ENCODE results near the gene RNF208. TPM values are rescaled to one million over a fixed set of nuclear protein-coding genes. Genes with fewer than 3 reads are reported as not detected.
A peak's percentile ranks its signal among the peaks of the same experiment; 100 is the strongest.

The RNF208 gene
- total and polyA plus RNA-seq, 9 of the 15 experiments (the other 6 are each of a cell fraction or from before 2014, with no cell fraction given): 0.15 to 6.9 (median 0.50) TPM; not detected in 2

DNA sequence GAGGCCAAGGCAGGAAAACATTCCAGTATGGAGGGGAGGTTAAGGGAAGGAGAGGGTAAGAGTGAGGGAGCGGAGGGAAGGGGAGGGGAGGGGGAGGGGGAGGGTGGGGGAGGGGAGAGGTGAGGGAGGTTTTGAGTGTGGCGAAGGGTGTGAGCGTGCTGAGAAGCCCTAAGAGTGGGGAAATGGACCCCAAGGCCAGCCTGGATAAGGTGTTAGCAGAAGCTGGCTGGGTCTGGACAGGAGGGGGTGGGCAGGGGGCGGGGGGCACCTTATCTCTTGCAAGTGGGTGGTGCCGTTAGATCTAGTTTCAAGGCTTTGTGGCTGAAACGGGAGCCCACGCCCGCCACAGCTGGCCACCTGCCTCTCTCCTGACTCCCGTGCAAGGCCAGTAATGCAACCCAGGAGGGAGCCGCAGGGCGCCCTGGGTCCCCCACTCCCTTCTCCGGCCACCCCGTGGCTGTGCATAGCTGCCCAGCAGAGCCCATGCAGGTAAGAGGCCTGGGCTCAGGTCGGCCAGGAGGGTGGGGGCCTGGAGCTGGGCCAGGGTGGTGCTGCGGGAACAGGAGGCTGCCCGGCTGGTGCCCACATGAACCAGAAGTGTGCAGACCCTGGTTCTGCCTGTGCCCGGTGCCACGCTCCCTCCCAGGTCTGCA is 5.9 kb upstream of the RNF208 start:
- Histone ChIP-seq H3K4me2 (ENCODE audit: insufficient read depth, low read length) (peak overlapping the region; percentile 50; the same call in 1 of the 2 replicates), H3K9me1 (ENCODE audit: control insufficient read depth, insufficient read depth, low read length) (no peaks in the 10 kb centered on the region), H2AFZ (ENCODE audit: low read depth, low read length) (no peak overlapping the region), H3K9ac (ENCODE audit: insufficient read depth in 1 of 2, low read depth in 2 of 2, low read length in 2 of 2) (peak overlapping the region in 1 of 2 experiments; percentile 74; a peak in 2 of 4 replicates), H3K27me3 (ENCODE audit: control insufficient read depth in 2 of 2, insufficient read depth in 2 of 2, low read length in 2 of 2) (no peaks in the 10 kb centered on the region), H3K36me3 (ENCODE audit: control insufficient read depth, insufficient read depth, low read length) (no peaks in the 10 kb centered on the region), H3K9me3 (replicated peaks; ENCODE audit: control insufficient read depth, insufficient read depth, low read depth, low read length) (no peaks in the 10 kb centered on the region), H3K4me1 (replicated peaks in 1 of 2; ENCODE audit: control insufficient read depth in 2 of 2, insufficient read depth in 2 of 2, low read length in 2 of 2) (peaks cover 15 to 97% of the 10 kb centered on the region in 2 experiments), H4K20me1 (replicated peaks; ENCODE audit: control insufficient read depth, insufficient read depth, low read length) (no peaks in the 10 kb centered on the region), H3K79me2 (ENCODE audit: control insufficient read depth, insufficient read depth, low read length) (no peaks in the 10 kb centered on the region), H3K4me3 (no peak overlapping the region), H3K27ac (ENCODE audit: extremely low read depth, low read depth, low read length) (no peak overlapping the region)
- 22% methylated on average over 10 of the region's 18 CpGs for whole genome bisulfite sequencing (ENCODE audit: insufficient coverage, low coverage, missing lambda C conversion rate)
- ATAC-seq (no peak), DNase-seq (ENCODE audit: extremely low read depth in 1 of 4, low spot score in 3 of 4) (peak in 2 of 4 experiments; percentile 12 to 46), FAIRE-seq (no peak)
- BruUV-seq (replicated peaks): no TSS peak
- intact Hi-C loops (cut with micrococcal nuclease): loop anchor here (1.0 to 2.0 kb wide), 3 partner anchors 40 to 177 kb away; partner anchors contain the start of genes ANAPC2 and SSNA1
- TF ChIP-seq ZFX (CRISPR knock-in tag; IDR thresholded peaks at IDR 0.05) (peak; percentile 17; the same call in 1 of the 2 replicates), SP1 (CRISPR knock-in tag; IDR thresholded peaks at IDR 0.05) (0 out of 2 replicates have a peak, but pooled peaks have one; percentile 1), PCBP1 (IDR thresholded peaks at IDR 0.05; ENCODE audit: low read depth, low read length, poor library complexity, severe bottlenecking) (peak; percentile 70), POLR2H (tag; IDR thresholded peaks at IDR 0.05; ENCODE audit: low read depth) (no peak), ZNF507 (tag; conservative IDR thresholded peaks at IDR 0.05) (no peak), ZNF57 (CRISPR knock-in tag; IDR thresholded peaks at IDR 0.05) (no peak), HNRNPL (IDR thresholded peaks at IDR 0.05; ENCODE audit: low read depth, low read length) (peak; percentile 61; the same call in 1 of the 2 replicates), FIP1L1 (IDR thresholded peaks at IDR 0.05; ENCODE audit: low read depth, low read length, poor library complexity, severe bottlenecking) (peak; percentile 33), TCF3 (CRISPR knock-in tag; IDR thresholded peaks at IDR 0.05) (no peak), ESRRA (IDR thresholded peaks at IDR 0.05; ENCODE audit: borderline replicate concordance, low read depth) (0 out of 2 replicates have a peak, but pooled peaks have one; percentile 1)
- TF ChIP-seq, protein P1, sequence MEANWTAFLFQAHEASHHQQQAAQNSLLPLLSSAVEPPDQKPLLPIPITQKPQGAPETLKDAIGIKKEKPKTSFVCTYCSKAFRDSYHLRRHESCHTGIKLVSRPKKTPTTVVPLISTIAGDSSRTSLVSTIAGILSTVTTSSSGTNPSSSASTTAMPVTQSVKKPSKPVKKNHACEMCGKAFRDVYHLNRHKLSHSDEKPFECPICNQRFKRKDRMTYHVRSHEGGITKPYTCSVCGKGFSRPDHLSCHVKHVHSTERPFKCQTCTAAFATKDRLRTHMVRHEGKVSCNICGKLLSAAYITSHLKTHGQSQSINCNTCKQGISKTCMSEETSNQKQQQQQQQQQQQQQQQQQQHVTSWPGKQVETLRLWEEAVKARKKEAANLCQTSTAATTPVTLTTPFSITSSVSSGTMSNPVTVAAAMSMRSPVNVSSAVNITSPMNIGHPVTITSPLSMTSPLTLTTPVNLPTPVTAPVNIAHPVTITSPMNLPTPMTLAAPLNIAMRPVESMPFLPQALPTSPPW (CRISPR knock-in tag; IDR thresholded peaks at IDR 0.05): 0 out of 2 replicates have a peak, but pooled peaks have one; percentile 32
- ChIA-PET CTCF (ENCODE audit: low intra/inter-chr PET ratio) (interaction anchor here (0.9 to 2.6 kb wide), 3 partner anchors 39 to 179 kb away, joined by 4 to 19 read pairs (median 5); partner anchors contain the start of genes ANAPC2 and SSNA1), POLR2A (interaction anchor here (0.6 to 1.9 kb wide), 5 partner anchors 13 to 207 kb away, joined by 3 to 6 read pairs (median 3); partner anchors contain the start of genes ANAPC2, MAN1B1 and SSNA1)
- in situ Hi-C loops (cut with MboI): loop anchor here (5.0 to 25.0 kb wide), 3 partner anchors 41 to 441 kb away; partner anchors contain the start of genes ANAPC2, CCDC183, SSNA1 and TMEM141

Measured in K562 (cell line).